ENCODE measurements around the gene GPER1. TPM values are rescaled to one million over a fixed set of nuclear protein-coding genes. Genes with fewer than 3 reads are reported as not detected.

The GPER1 gene
- polyA plus RNA-seq, 1 donor (not counting 4 experiments of a cell fraction or from before 2014, with no cell fraction given), result 0.05 TPM

DNA sequence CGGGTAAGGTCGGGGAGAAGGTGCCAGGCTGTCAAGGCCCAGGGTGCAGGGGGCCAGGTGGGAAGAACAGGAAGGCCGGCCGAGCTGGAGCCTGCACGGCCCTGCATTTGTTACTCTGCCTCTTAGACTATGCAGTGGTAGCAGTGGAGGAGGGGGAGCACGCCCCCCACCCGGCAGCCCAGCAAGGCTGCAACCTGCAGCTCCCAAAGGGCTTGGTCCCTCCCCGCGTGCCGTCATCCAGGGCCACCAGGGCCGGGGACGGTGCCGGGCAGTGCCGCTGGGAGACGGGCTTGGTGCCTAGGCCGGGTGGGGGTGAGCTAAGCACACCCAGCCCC lies 7.0 kb upstream of the GPER1 start:
- dilution Hi-C loops (cut with MboI; ENCODE audit: extremely low pct_ligation_motif_present, low sequenced_read_pairs), result no loop called here
- DNase-seq (ENCODE audit: low read depth, low spot score), result no peak
- no peak overlapping the region for H3K4me2 ChIP-seq (ENCODE audit: control insufficient read depth, extremely low read depth, insufficient read depth, low read depth, low read length)
- no peak overlapping the region for H3K27ac ChIP-seq (ENCODE audit: control insufficient read depth, insufficient read depth, low read length)
- no peak overlapping the region for H3K4me3 ChIP-seq (ENCODE audit: control insufficient read depth in 2 of 3, extremely low read depth in 1 of 3, insufficient read depth in 2 of 3, low read depth in 1 of 3, low read length in 3 of 3)
- H3K79me2 ChIP-seq (ENCODE audit: control insufficient read depth, insufficient read depth, low read length), result no peaks in the 10 kb centered on the region
- no peak overlapping the region for H3K9ac ChIP-seq (ENCODE audit: control insufficient read depth, extremely low read depth, insufficient read depth, low read length)
- no peak for FAIRE-seq
- no peaks in the 10 kb centered on the region for H3K36me3 ChIP-seq (ENCODE audit: control insufficient read depth in 2 of 2, extremely low read depth in 1 of 2, insufficient read depth in 2 of 2, low read length in 2 of 2)
- H3K4me1 ChIP-seq (ENCODE audit: control insufficient read depth, extremely low read depth, insufficient read depth, low read length), result peaks cover 15% of the 10 kb centered on the region
- TF ChIP-seq CTCF (optimal IDR thresholded peaks at IDR 0.05 in 1 of 3, IDR thresholded peaks at IDR 0.05 in 1 of 3, conservative IDR thresholded peaks at IDR 0.05 in 1 of 3; ENCODE audit: extremely low read depth in 1 of 3, insufficient read depth in 2 of 3, low read length in 3 of 3) (no peak), EZH2 (IDR thresholded peaks at IDR 0.05; ENCODE audit: low read length) (no peak)
- no peaks in the 10 kb centered on the region for H3K27me3 ChIP-seq (ENCODE audit: control insufficient read depth, extremely low read depth, insufficient read depth, low read length)
- peaks cover 3% of the 10 kb centered on the region for H3K9me1 ChIP-seq (ENCODE audit: control insufficient read depth, extremely low read depth, insufficient read depth, low read length)
- no peaks in the 10 kb centered on the region for H3K9me3 ChIP-seq (ENCODE audit: control insufficient read depth, low read depth, low read length)
- H2AFZ ChIP-seq (ENCODE audit: control insufficient read depth, low read length), result no peak overlapping the region
- peaks cover 9% of the 10 kb centered on the region for H4K20me1 ChIP-seq (ENCODE audit: control insufficient read depth, extremely low read depth, insufficient read depth, low read length)

- Histone ChIP-seq H3K27me3 (ENCODE audit: control insufficient read depth, extremely low read depth, insufficient read depth, low read length) (no peaks in the 10 kb centered on the region), H3K4me2 (ENCODE audit: control insufficient read depth, extremely low read depth, insufficient read depth, low read depth, low read length) (no peak overlapping the region), H4K20me1 (ENCODE audit: control insufficient read depth, extremely low read depth, insufficient read depth, low read length) (peaks cover 4% of the 10 kb centered on the region), H3K9me3 (ENCODE audit: control insufficient read depth, low read depth, low read length) (no peaks in the 10 kb centered on the region), H3K36me3 (ENCODE audit: control insufficient read depth in 2 of 2, extremely low read depth in 1 of 2, insufficient read depth in 2 of 2, low read length in 2 of 2) (no peaks in the 10 kb centered on the region), H2AFZ (ENCODE audit: control insufficient read depth, low read length) (no peak overlapping the region), H3K79me2 (ENCODE audit: control insufficient read depth, insufficient read depth, low read length) (no peaks in the 10 kb centered on the region), H3K9ac (ENCODE audit: control insufficient read depth, extremely low read depth, insufficient read depth, low read length) (no peak overlapping the region), H3K27ac (ENCODE audit: control insufficient read depth, insufficient read depth, low read length) (no peak overlapping the region), H3K9me1 (ENCODE audit: control insufficient read depth, extremely low read depth, insufficient read depth, low read length) (no peaks in the 10 kb centered on the region), H3K4me1 (ENCODE audit: control insufficient read depth, extremely low read depth, insufficient read depth, low read length) (peaks cover 11% of the 10 kb centered on the region), H3K4me3 (ENCODE audit: control insufficient read depth in 2 of 3, extremely low read depth in 1 of 3, insufficient read depth in 2 of 3, low read depth in 1 of 3, low read length in 3 of 3) (no peak overlapping the region)
- no peak for TF ChIP-seq EZH2 (IDR thresholded peaks at IDR 0.05; ENCODE audit: low read length)
- no peak for TF ChIP-seq CTCF (optimal IDR thresholded peaks at IDR 0.05 in 1 of 3, IDR thresholded peaks at IDR 0.05 in 1 of 3, conservative IDR thresholded peaks at IDR 0.05 in 1 of 3; ENCODE audit: extremely low read depth in 1 of 3, insufficient read depth in 2 of 3, low read length in 3 of 3)
- DNase-seq (ENCODE audit: low read depth, low spot score) (no peak), FAIRE-seq (no peak)
- dilution Hi-C loops (cut with MboI; ENCODE audit: extremely low pct_ligation_motif_present, low sequenced_read_pairs), result no loop called here
Measured at GRCh38 chr7:1081336-1081735, 6.6 kb upstream of the GPER1 start.
